ENCODE measurements around the gene DPYSL3.

DPYSL3 gene

GRCh38 chr5:147512659-147513379 lies 3.0 kb upstream of the DPYSL3 start:
- DNase-seq = no peak

- DNase-seq = no peak
These were observed 1.0 kb upstream of the DPYSL3 start for GRCh38 chr5:147510885-147511284.

GRCh38 chr5:147509041-147509709 lies 693 bp downstream of the DPYSL3 start:
- DNase-seq = no peak

- DNase-seq = no peak
These were observed 1.2 kb downstream of the DPYSL3 start for GRCh38 chr5:147508711-147509040.

GRCh38 chr5:147507480-147508126 lies 2.3 kb downstream of the DPYSL3 start:
- no peak for DNase-seq

- no peak for DNase-seq
These were observed 5.3 kb downstream of the DPYSL3 start for GRCh38 chr5:147504535-147504934.

GRCh38 chr5:147504011-147504410 lies 5.9 kb downstream of the DPYSL3 start:
- no peak for DNase-seq

- no peak for DNase-seq
These were observed 18.9 kb downstream of the DPYSL3 start for GRCh38 chr5:147490989-147491388.

GRCh38 chr5:147487031-147487750 lies 22.7 kb downstream of the DPYSL3 start:
- no peak for DNase-seq

- no peak for DNase-seq
These were observed 24.1 kb downstream of the DPYSL3 start for GRCh38 chr5:147485814-147486213.

- DNase-seq = no peak
These were observed 24.8 kb downstream of the DPYSL3 start for GRCh38 chr5:147485046-147485445.

- DNase-seq = no peak
These were observed 25.2 kb downstream of the DPYSL3 start for GRCh38 chr5:147484708-147485020.

- no peak for DNase-seq
These were observed 25.7 kb downstream of the DPYSL3 start for GRCh38 chr5:147483961-147484707.

- no peak for DNase-seq
These were observed 26.6 kb downstream of the DPYSL3 start for GRCh38 chr5:147483188-147483790.

- no peak for DNase-seq
These were observed 27.1 kb downstream of the DPYSL3 start for GRCh38 chr5:147482706-147483180.

- DNase-seq = no peak
These were observed 27.8 kb downstream of the DPYSL3 start for GRCh38 chr5:147481874-147482705.

- no peak for DNase-seq
These were observed 28.5 kb downstream of the DPYSL3 start for GRCh38 chr5:147481376-147481775.

- no peak for DNase-seq
These were observed 29.9 kb downstream of the DPYSL3 start for GRCh38 chr5:147479949-147480348.

- DNase-seq = no peak
These were observed 30.4 kb downstream of the DPYSL3 start for GRCh38 chr5:147479444-147479843.

- DNase-seq = no peak
These were observed 35.7 kb downstream of the DPYSL3 start for GRCh38 chr5:147474140-147474539.

- no peak for DNase-seq
These were observed 37.0 kb downstream of the DPYSL3 start for GRCh38 chr5:147472664-147473475.
